GM12878 (cell line): ENCODE data around the gene MAB21L3.

Experiments
- JUND ChIP-seq: IDR thresholded peaks from 2 replicates; pipeline ENCODE4 v1.6.1; 2012; ENCODE audit warnings: low read depth, mild to moderate bottlenecking, low read length, improper control_type of control experiment, moderate library complexity
- TF ChIP-seq, protein P1 (sequence below), 3 experiments: IDR thresholded peaks in 2 of 3; conservative IDR thresholded peaks in 1 of 3; 2 replicates each; pipeline ENCODE4 v1.5.1; 2011; ENCODE audit warnings: low read depth in 3 of 3, low read length in 3 of 3, mild to moderate bottlenecking in 3 of 3, control low read depth in 2 of 3, moderate library complexity in 2 of 3, inconsistent platforms in 1 of 3, mixed read lengths in 1 of 3; ENCODE audit not compliant: control insufficient read depth in 2 of 3, insufficient read depth in 1 of 3; ENCODE audit errors: extremely low read depth in 1 of 3

- TF ChIP-seq JUND = no peak
- TF ChIP-seq, protein P1, sequence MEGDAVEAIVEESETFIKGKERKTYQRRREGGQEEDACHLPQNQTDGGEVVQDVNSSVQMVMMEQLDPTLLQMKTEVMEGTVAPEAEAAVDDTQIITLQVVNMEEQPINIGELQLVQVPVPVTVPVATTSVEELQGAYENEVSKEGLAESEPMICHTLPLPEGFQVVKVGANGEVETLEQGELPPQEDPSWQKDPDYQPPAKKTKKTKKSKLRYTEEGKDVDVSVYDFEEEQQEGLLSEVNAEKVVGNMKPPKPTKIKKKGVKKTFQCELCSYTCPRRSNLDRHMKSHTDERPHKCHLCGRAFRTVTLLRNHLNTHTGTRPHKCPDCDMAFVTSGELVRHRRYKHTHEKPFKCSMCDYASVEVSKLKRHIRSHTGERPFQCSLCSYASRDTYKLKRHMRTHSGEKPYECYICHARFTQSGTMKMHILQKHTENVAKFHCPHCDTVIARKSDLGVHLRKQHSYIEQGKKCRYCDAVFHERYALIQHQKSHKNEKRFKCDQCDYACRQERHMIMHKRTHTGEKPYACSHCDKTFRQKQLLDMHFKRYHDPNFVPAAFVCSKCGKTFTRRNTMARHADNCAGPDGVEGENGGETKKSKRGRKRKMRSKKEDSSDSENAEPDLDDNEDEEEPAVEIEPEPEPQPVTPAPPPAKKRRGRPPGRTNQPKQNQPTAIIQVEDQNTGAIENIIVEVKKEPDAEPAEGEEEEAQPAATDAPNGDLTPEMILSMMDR (IDR thresholded peaks at IDR 0.05 in 2 of 3, conservative IDR thresholded peaks at IDR 0.05 in 1 of 3; ENCODE audit: control insufficient read depth in 2 of 3, extremely low read depth in 1 of 3, insufficient read depth in 1 of 3, low read depth in 3 of 3, low read length in 3 of 3) = no peak
Observed at GRCh38 chr1:116170721-116171589, 59.8 kb downstream of the MAB21L3 start.
